OCI-LY3 (cell line): ENCODE results near the gene TNS3.

Experiments used
- EZH2phosphoT487 ChIP-seq: fragments of 200-600 bp; shearing (Covaris generic); IDR thresholded peaks from 2 replicates; pipeline ENCODE4 v1.6.1; 2018; ENCODE audit warnings: antibody characterized with exemption, mixed run types, low read depth
- TF ChIP-seq, protein P1 (sequence below): fragments of 200-600, 300-600 bp; sonication (generic); IDR thresholded peaks from 2 replicates; pipeline ENCODE4 v1.5.1; 2014; ENCODE audit warnings: antibody characterized with exemption, low read length, low read depth

DNA sequence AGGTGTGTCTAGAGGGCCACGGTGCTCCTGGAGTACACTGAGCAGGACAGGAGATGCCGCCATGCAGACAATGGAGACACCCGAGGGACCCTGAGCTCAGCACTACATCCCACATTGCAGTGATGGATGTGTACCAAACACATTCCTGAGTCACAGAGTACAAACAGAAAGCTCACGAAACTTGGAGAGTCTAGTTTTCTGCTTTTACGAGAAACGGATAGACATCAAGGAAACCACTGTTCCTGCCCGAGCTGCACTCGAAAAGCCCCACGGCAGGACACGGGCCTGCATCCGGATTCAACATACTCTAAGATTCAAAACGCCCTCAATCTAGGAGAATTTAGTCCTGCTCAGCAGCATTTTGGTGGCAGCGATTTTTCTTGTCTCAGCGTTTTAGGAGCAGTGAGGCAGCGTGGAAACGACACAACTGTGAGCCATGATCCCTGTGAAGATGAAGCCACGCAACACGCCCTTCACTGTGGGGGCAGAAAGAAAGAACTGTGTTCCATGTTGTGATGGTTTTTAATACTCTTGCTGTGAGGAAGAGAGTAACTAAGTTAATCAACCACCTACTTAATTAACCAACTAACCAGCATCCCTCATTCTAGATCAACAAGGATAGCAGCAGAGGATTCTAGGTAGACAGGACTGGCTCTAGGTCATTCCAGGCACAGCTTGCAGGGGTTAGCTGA is 3.2 kb downstream of the TNS3 start:
- TF ChIP-seq, protein P1, sequence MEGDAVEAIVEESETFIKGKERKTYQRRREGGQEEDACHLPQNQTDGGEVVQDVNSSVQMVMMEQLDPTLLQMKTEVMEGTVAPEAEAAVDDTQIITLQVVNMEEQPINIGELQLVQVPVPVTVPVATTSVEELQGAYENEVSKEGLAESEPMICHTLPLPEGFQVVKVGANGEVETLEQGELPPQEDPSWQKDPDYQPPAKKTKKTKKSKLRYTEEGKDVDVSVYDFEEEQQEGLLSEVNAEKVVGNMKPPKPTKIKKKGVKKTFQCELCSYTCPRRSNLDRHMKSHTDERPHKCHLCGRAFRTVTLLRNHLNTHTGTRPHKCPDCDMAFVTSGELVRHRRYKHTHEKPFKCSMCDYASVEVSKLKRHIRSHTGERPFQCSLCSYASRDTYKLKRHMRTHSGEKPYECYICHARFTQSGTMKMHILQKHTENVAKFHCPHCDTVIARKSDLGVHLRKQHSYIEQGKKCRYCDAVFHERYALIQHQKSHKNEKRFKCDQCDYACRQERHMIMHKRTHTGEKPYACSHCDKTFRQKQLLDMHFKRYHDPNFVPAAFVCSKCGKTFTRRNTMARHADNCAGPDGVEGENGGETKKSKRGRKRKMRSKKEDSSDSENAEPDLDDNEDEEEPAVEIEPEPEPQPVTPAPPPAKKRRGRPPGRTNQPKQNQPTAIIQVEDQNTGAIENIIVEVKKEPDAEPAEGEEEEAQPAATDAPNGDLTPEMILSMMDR = no peak
- no peak for TF ChIP-seq EZH2phosphoT487
